ENCODE results near the gene TDP1. TPM values are rescaled to one million over a fixed set of nuclear protein-coding genes. Genes with fewer than 3 reads are reported as not detected.

The TDP1 gene
- total and polyA plus RNA-seq, 9 of the 15 experiments (the other 6 are each of a cell fraction or from before 2014, with no cell fraction given) = 21.4 to 41.6 (median 32.3) TPM

GRCh38 chr14:90060312-90060964 is 104.7 kb downstream of the TDP1 start:
- Histone ChIP-seq H3K36me3 (ENCODE audit: control insufficient read depth, insufficient read depth, low read length) (no peaks in the 10 kb centered on the region), H3K4me2 (ENCODE audit: insufficient read depth, low read length) (peak overlapping the region; percentile 73), H3K79me2 (ENCODE audit: control insufficient read depth, insufficient read depth, low read length) (no peaks in the 10 kb centered on the region), H3K4me1 (replicated peaks in 1 of 2; ENCODE audit: control insufficient read depth in 2 of 2, insufficient read depth in 2 of 2, low read length in 2 of 2) (peaks cover 0 to 21% of the 10 kb centered on the region in 2 experiments; a peak in 2 of 5 replicates), H3K9me1 (ENCODE audit: control insufficient read depth, insufficient read depth, low read length) (no peaks in the 10 kb centered on the region), H4K20me1 (replicated peaks; ENCODE audit: control insufficient read depth, insufficient read depth, low read length) (no peaks in the 10 kb centered on the region), H3K9me3 (replicated peaks; ENCODE audit: control insufficient read depth, insufficient read depth, low read depth, low read length) (no peaks in the 10 kb centered on the region), H3K27me3 (ENCODE audit: control insufficient read depth in 2 of 2, insufficient read depth in 2 of 2, low read length in 2 of 2) (peaks cover 6 to 39% of the 10 kb centered on the region in 2 experiments; a peak in 3 of 5 replicates), H3K9ac (ENCODE audit: insufficient read depth in 1 of 2, low read depth in 2 of 2, low read length in 2 of 2) (peak overlapping the region in 1 of 2 experiments; percentile 35; a peak in 1 of 4 replicates), H2AFZ (ENCODE audit: low read depth, low read length) (peak overlapping the region; percentile 80), H3K4me3 (peak overlapping the region; percentile 28), H3K27ac (ENCODE audit: extremely low read depth, low read depth, low read length) (no peak overlapping the region)
- in situ Hi-C loops (cut with MboI) = no loop called here
- WGBS (ENCODE audit: insufficient coverage, low coverage, missing lambda C conversion rate) = 2% methylated on average over 30 of the region's 80 CpGs
- ChIA-PET POLR2A (interaction anchor here (1.0 kb wide), 1 partner anchor 15 kb away, joined by 3 read pairs; no protein-coding TSS in a partner anchor), CTCF (ENCODE audit: low intra/inter-chr PET ratio) (interaction anchor here (1.4 kb wide), 1 partner anchor 88 kb away, joined by 8 read pairs; no protein-coding TSS in a partner anchor)
- no peak for FAIRE-seq
- intact Hi-C loops (cut with micrococcal nuclease) = loop anchor here (2.0 kb wide), 1 partner anchor 88 kb away; no protein-coding TSS in a partner anchor
- DNase-seq (ENCODE audit: extremely low read depth in 1 of 4, low spot score in 3 of 4) = peak; percentile 62 to 78 (median 64)
- no TSS peak for BruUV-seq (replicated peaks)
- peak; percentile 98 for ATAC-seq
- TF ChIP-seq NRF1 (conservative IDR thresholded peaks at IDR 0.05 in 1 of 2, IDR thresholded peaks at IDR 0.05 in 1 of 2) (peak; percentile 47 to 55; a peak in 3 of 4 replicates), TFAP4 (CRISPR knock-in tag; IDR thresholded peaks at IDR 0.05; ENCODE audit: borderline replicate concordance) (peak; percentile 25; the same call in 1 of the 2 replicates), REST (IDR thresholded peaks at IDR 0.05; ENCODE audit: borderline replicate concordance) (peak; percentile 33; the same call in 1 of the 2 replicates), REST (CRISPR knock-in tag; IDR thresholded peaks at IDR 0.05; ENCODE audit: low read depth) (no peak), FOXK2 (conservative IDR thresholded peaks at IDR 0.05 in 1 of 2, IDR thresholded peaks at IDR 0.05 in 1 of 2; ENCODE audit: low read depth in 2 of 2) (no peak), VEZF1 (CRISPR knock-in tag; IDR thresholded peaks at IDR 0.05) (peak; percentile 36; the same call in 1 of the 2 replicates), EGR1 (conservative IDR thresholded peaks at IDR 0.05) (peak; percentile 91), MAZ (CRISPR knock-in tag; conservative IDR thresholded peaks at IDR 0.05 in 1 of 2, IDR thresholded peaks at IDR 0.05 in 1 of 2) (peak; percentile 48 to 73; a peak in 2 of 4 replicates), RAD21 (CRISPR knock-in tag; conservative IDR thresholded peaks at IDR 0.05 in 1 of 2, IDR thresholded peaks at IDR 0.05 in 1 of 2) (peak; percentile 27 to 65), ZEB2 (IDR thresholded peaks at IDR 0.05) (no peak)
